GM12878 (cell line): ENCODE results near the gene CRNKL1. TPM values are rescaled to one million over a fixed set of nuclear protein-coding genes. Genes with fewer than 3 reads are reported as not detected.

Experiments used
- ATAC-seq: fragments of 200-7000 bp; cut with Tn5 transposase; 3 replicates; pipeline ENCODE4 v1.9.1; 2020; ENCODE audit warnings: mild to moderate bottlenecking, moderate library complexity
- BruUV-seq: library from RNA; stranded (reverse); fragments of 400-500 nt; replicated peaks from 2 replicates; lab custom pipeline; 2021; lab: Mats Ljungman, UMichigan
- CTCF ChIA-PET: fragments of 300-600 bp; sonication (Branson Sonifier 250); formaldehyde crosslinking; extraction: SDS; loops from one replicate; lab custom pipeline; 2021; ENCODE audit warnings: inconsistent platforms; lab: Yijun Ruan, JAX
- POLR2A ChIA-PET: fragments of 350-600 bp; formaldehyde crosslinking; extraction: SDS; loops from one replicate; lab custom pipeline; 2021; ENCODE audit warnings: inconsistent platforms; lab: Charles Lee
- RAD21 ChIA-PET: fragments of 300-600 bp; sonication (Branson Sonifier 250); formaldehyde crosslinking; loops from one replicate; lab custom pipeline; 2023; ENCODE audit warnings: antibody characterized with exemption; ENCODE audit not compliant: unreplicated experiment; lab: Charles Lee
- SMC1A ChIA-PET: fragments of 300-600 bp; sonication (Branson Sonifier 250); formaldehyde crosslinking; loops from one replicate; lab custom pipeline; 2023; ENCODE audit not compliant: unreplicated experiment, uncharacterized antibody; lab: Charles Lee
- DNase-seq: peaks from one replicate; pipeline ENCODE4 v3.0.0-alpha.2; 2011; ENCODE audit warnings: low read depth, low spot score
- FAIRE-seq: peaks from 3 replicates; lab custom pipeline; 2011; peaks lifted over from hg19 to GRCh38; lab: Jason Lieb, UNC
- H2AFZ ChIP-seq: 2 replicates; pipeline ENCODE4 v1.6.0; 2011; ENCODE audit warnings: low read depth, low read length, control low read depth; ENCODE audit not compliant: control insufficient read depth
- H3K27ac ChIP-seq: 2 replicates; pipeline ENCODE4 v1.5.1; 2011; ENCODE audit warnings: control low read depth; ENCODE audit not compliant: control insufficient read depth, insufficient read depth
- H3K27me3 ChIP-seq, 2 experiments: replicated peaks in 1 of 2; 2 replicates each; pipeline versions ENCODE4 v1.6.0 to v1.6.1; 2011; ENCODE audit warnings: low read length in 1 of 2; ENCODE audit not compliant: control insufficient read depth in 2 of 2, insufficient read depth in 2 of 2
- H3K36me3 ChIP-seq, 2 experiments: 2 replicates each; pipeline ENCODE4 v1.5.1; 2011; ENCODE audit warnings: low read length in 1 of 2; ENCODE audit not compliant: control insufficient read depth in 2 of 2, insufficient read depth in 2 of 2
- H3K4me1 ChIP-seq: 2 replicates; pipeline ENCODE4 v1.6.1; 2011; ENCODE audit warnings: mild to moderate bottlenecking, low read length, moderate library complexity, mixed read lengths; ENCODE audit not compliant: control insufficient read depth, insufficient read depth
- H3K4me2 ChIP-seq: 2 replicates; pipeline ENCODE4 v1.6.0; 2011; ENCODE audit warnings: control low read depth; ENCODE audit not compliant: control insufficient read depth, insufficient read depth
- H3K4me3 ChIP-seq: fragments of 200-600 bp; sonication (generic); 2 replicates; pipeline ENCODE4 v1.5.1; 2016
- H3K79me2 ChIP-seq: 2 replicates; pipeline ENCODE4 v1.6.0; 2011; ENCODE audit warnings: low read length; ENCODE audit not compliant: control insufficient read depth, insufficient read depth
- H3K9ac ChIP-seq: 2 replicates; pipeline ENCODE4 v1.8.0; 2011; ENCODE audit warnings: low read length, control low read depth, mixed read lengths; ENCODE audit not compliant: control insufficient read depth, insufficient read depth
- H3K9me3 ChIP-seq: replicated peaks from 3 replicates; pipeline ENCODE4 v1.5.1; 2011; ENCODE audit warnings: mild to moderate bottlenecking, low read length; ENCODE audit not compliant: control insufficient read depth, insufficient read depth
- H4K20me1 ChIP-seq: 2 replicates; pipeline ENCODE4 v1.6.0; 2011; ENCODE audit not compliant: control insufficient read depth, insufficient read depth
- CBX5 ChIP-seq: sonication (generic); IDR thresholded peaks from 2 replicates; pipeline ENCODE4 v1.6.1; 2016; ENCODE audit warnings: low read depth, moderate library complexity, mild to moderate bottlenecking, inconsistent platforms
- CEBPB ChIP-seq, 2 experiments: fragments of 150-350 bp in 1 of 2; IDR thresholded peaks; 2 replicates each; pipeline ENCODE4 v1.6.1; 2012 to 2014; ENCODE audit warnings: low read depth in 2 of 2, low read length in 2 of 2, borderline replicate concordance in 1 of 2, inconsistent platforms in 1 of 2
- JUNB ChIP-seq: IDR thresholded peaks from 2 replicates; pipeline ENCODE4 v1.6.1; 2016; ENCODE audit warnings: antibody characterized with exemption, mild to moderate bottlenecking
- MTA3 ChIP-seq: IDR thresholded peaks from 2 replicates; pipeline ENCODE4 v1.6.1; 2012; ENCODE audit warnings: low read length, inconsistent platforms, borderline replicate concordance
- NRF1 ChIP-seq: conservative IDR thresholded peaks from 2 replicates; pipeline ENCODE4 v1.6.1; 2011; ENCODE audit warnings: mild to moderate bottlenecking, low read depth, low read length, improper control_type of control experiment
- SMAD1 ChIP-seq: fragments of 450-650 bp; IDR thresholded peaks from 2 replicates; pipeline ENCODE4 v1.6.1; 2018; ENCODE audit warnings: mild to moderate bottlenecking, low read depth; ENCODE audit not compliant: partially characterized antibody
- STAT3 ChIP-seq: IDR thresholded peaks from 2 replicates; pipeline ENCODE4 v1.6.1; 2011; ENCODE audit warnings: low read depth, low read length, improper control_type of control experiment
- TCF7 ChIP-seq: IDR thresholded peaks from 2 replicates; pipeline ENCODE4 v1.6.1; 2014; ENCODE audit warnings: antibody characterized with exemption, borderline replicate concordance
- WRNIP1 ChIP-seq: IDR thresholded peaks from 2 replicates; pipeline ENCODE4 v1.6.1; 2011; ENCODE audit warnings: low read depth, low read length, improper control_type of control experiment, borderline replicate concordance
- ZNF24 ChIP-seq: fragments of 450-650 bp; IDR thresholded peaks from 2 replicates; pipeline ENCODE4 v1.6.1; 2017; ENCODE audit warnings: antibody characterized with exemption, mild to moderate bottlenecking
- WGBS: methylation state at CpG from one replicate; pipeline ENCODE4 v1.1.6; 2016; ENCODE audit warnings: low lambda C conversion rate; ENCODE audit not compliant: insufficient replicate concordance, insufficient coverage; ENCODE audit errors: missing lambda C conversion rate; 5-methylcytosine and 5-hydroxymethylcytosine counted together
- in situ Hi-C: fragments of 300-500 bp; cut with MboI; formaldehyde crosslinking; loops from 9 replicates; pipeline ENCODE4 v1.14.3; 2018; ENCODE audit warnings: mixed read lengths
- intact Hi-C: fragments of 100-400 bp; cut with micrococcal nuclease; formaldehyde crosslinking; loops from one replicate; pipeline ENCODE4 v1.14.2; 2022; ENCODE audit not compliant: unreplicated experiment
- polyA plus RNA-seq, 11 experiments: library from polyadenylated mRNA; depleted of rRNA in 4 of 11; unstranded in 6 of 11; stranded (reverse) in 5 of 11; fragments of >200 nt; fragmentation: Nextera tagmentation in 4 of 11; fragmentation: Illumina TruSeq in 1 of 11; extraction: Ambion mirVana in 4 of 11; extraction: Trizol in 1 of 11; gene quantifications; 1 replicate in 1 of 11; 2 replicates in 10 of 11; pipeline versions ENCODE4 v1.2.1 to v1.2.3, GENCODE V29; 2011 to 2016; ENCODE audit warnings: inconsistent platforms in 2 of 11, missing spikeins in 2 of 11, low read depth in 1 of 11
- total RNA-seq, 4 experiments: library from RNA; depleted of rRNA in 3 of 4; stranded (reverse); fragments of >200 nt in 3 of 4; fragmentation: Illumina TruSeq in 1 of 4; extraction: Trizol in 1 of 4; gene quantifications; 2 replicates each; pipeline versions ENCODE4 v1.2.1 to v1.2.3, GENCODE V29; 2013 to 2021
- TF ChIP-seq, protein P1 (sequence below): IDR thresholded peaks from 2 replicates; pipeline ENCODE4 v1.6.1; 2012; ENCODE audit warnings: low read depth, low read length, improper control_type of control experiment
- TF ChIP-seq, protein P2 (sequence below): fragments of 150-350 bp; IDR thresholded peaks from 2 replicates; pipeline ENCODE4 v1.6.1; 2016; ENCODE audit warnings: low read depth, low read length
- TF ChIP-seq, protein P3 (sequence below): fragments of 450-650 bp; IDR thresholded peaks from 2 replicates; pipeline ENCODE4 v1.6.1; 2017; ENCODE audit warnings: antibody characterized with exemption, mild to moderate bottlenecking, moderate library complexity
- TF ChIP-seq, protein P4 (sequence below): fragments of 450-650 bp; IDR thresholded peaks from 2 replicates; pipeline ENCODE4 v1.6.1; 2017; ENCODE audit warnings: borderline replicate concordance

Gene CRNKL1
- total and polyA plus RNA-seq, 10 of the 15 experiments (the other 5 are each of a cell fraction or from before 2014, with no cell fraction given) = 9.5 to 28.4 (median 17.5) TPM

- no TSS peak for BruUV-seq
- no peaks in the 10 kb centered on the region for H4K20me1 ChIP-seq
- CTCF ChIA-PET = interaction anchor here (0.7 to 2.1 kb wide), 2 partner anchors 108 to 231 kb away, joined by 3 to 6 read pairs; no protein-coding TSS in a partner anchor
- RAD21 ChIA-PET = interaction anchor here (0.9 kb wide), 1 partner anchor 12 kb away, joined by 3 read pairs; no protein-coding TSS in a partner anchor
- no peaks in the 10 kb centered on the region for H3K9me3 ChIP-seq
- ATAC-seq (no peak), DNase-seq (no peak), FAIRE-seq (no peak)
- no peaks in the 10 kb centered on the region for H3K36me3 ChIP-seq
- POLR2A ChIA-PET = interaction anchor here (0.7 kb wide), 1 partner anchor 33 kb away, joined by 4 read pairs; no protein-coding TSS in a partner anchor
- 2% methylated on average over 4 of the region's 4 CpGs for WGBS
- intact Hi-C loops (no loop called here), in situ Hi-C loops (loop anchor here (25.0 kb wide), 2 partner anchors 1424 to 1499 kb away; partner anchors contain the start of genes DTD1 and SEC23B)
- H3K4me2 ChIP-seq = no peak overlapping the region
- no peaks in the 10 kb centered on the region for H3K79me2 ChIP-seq
- SMC1A ChIA-PET = interaction anchor here (0.6 to 0.8 kb wide), 2 partner anchors 11 to 1670 kb away, joined by 3 read pairs; no protein-coding TSS in a partner anchor
- H3K4me1 ChIP-seq = no peaks in the 10 kb centered on the region
- no peak overlapping the region for H2AFZ ChIP-seq
- H3K27me3 ChIP-seq = peaks cover 0 to 2% of the 10 kb centered on the region in 2 experiments; a peak in 2 of 4 replicates
- H3K27ac ChIP-seq = no peak overlapping the region
- H3K4me3 ChIP-seq = no peak overlapping the region
- no peak overlapping the region for H3K9ac ChIP-seq
- TF ChIP-seq, protein P1, sequence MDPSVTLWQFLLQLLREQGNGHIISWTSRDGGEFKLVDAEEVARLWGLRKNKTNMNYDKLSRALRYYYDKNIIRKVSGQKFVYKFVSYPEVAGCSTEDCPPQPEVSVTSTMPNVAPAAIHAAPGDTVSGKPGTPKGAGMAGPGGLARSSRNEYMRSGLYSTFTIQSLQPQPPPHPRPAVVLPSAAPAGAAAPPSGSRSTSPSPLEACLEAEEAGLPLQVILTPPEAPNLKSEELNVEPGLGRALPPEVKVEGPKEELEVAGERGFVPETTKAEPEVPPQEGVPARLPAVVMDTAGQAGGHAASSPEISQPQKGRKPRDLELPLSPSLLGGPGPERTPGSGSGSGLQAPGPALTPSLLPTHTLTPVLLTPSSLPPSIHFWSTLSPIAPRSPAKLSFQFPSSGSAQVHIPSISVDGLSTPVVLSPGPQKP = no peak
- TF ChIP-seq STAT3 (no peak), TCF7 (no peak), ZNF24 (no peak), SMAD1 (no peak), JUNB (no peak), NRF1 (no peak), CBX5 (no peak), WRNIP1 (no peak), CEBPB (IDR thresholded peaks at IDR 0.05; ENCODE audit: borderline replicate concordance in 1 of 2, low read depth in 2 of 2, low read length in 2 of 2) (no peak), MTA3 (no peak)
- TF ChIP-seq, protein P2, sequence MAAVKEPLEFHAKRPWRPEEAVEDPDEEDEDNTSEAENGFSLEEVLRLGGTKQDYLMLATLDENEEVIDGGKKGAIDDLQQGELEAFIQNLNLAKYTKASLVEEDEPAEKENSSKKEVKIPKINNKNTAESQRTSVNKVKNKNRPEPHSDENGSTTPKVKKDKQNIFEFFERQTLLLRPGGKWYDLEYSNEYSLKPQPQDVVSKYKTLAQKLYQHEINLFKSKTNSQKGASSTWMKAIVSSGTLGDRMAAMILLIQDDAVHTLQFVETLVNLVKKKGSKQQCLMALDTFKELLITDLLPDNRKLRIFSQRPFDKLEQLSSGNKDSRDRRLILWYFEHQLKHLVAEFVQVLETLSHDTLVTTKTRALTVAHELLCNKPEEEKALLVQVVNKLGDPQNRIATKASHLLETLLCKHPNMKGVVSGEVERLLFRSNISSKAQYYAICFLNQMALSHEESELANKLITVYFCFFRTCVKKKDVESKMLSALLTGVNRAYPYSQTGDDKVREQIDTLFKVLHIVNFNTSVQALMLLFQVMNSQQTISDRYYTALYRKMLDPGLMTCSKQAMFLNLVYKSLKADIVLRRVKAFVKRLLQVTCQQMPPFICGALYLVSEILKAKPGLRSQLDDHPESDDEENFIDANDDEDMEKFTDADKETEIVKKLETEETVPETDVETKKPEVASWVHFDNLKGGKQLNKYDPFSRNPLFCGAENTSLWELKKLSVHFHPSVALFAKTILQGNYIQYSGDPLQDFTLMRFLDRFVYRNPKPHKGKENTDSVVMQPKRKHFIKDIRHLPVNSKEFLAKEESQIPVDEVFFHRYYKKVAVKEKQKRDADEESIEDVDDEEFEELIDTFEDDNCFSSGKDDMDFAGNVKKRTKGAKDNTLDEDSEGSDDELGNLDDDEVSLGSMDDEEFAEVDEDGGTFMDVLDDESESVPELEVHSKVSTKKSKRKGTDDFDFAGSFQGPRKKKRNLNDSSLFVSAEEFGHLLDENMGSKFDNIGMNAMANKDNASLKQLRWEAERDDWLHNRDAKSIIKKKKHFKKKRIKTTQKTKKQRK = no peak
- TF ChIP-seq, protein P3, sequence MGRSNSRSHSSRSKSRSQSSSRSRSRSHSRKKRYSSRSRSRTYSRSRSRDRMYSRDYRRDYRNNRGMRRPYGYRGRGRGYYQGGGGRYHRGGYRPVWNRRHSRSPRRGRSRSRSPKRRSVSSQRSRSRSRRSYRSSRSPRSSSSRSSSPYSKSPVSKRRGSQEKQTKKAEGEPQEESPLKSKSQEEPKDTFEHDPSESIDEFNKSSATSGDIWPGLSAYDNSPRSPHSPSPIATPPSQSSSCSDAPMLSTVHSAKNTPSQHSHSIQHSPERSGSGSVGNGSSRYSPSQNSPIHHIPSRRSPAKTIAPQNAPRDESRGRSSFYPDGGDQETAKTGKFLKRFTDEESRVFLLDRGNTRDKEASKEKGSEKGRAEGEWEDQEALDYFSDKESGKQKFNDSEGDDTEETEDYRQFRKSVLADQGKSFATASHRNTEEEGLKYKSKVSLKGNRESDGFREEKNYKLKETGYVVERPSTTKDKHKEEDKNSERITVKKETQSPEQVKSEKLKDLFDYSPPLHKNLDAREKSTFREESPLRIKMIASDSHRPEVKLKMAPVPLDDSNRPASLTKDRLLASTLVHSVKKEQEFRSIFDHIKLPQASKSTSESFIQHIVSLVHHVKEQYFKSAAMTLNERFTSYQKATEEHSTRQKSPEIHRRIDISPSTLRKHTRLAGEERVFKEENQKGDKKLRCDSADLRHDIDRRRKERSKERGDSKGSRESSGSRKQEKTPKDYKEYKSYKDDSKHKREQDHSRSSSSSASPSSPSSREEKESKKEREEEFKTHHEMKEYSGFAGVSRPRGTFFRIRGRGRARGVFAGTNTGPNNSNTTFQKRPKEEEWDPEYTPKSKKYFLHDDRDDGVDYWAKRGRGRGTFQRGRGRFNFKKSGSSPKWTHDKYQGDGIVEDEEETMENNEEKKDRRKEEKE = no peak
- TF ChIP-seq, protein P4, sequence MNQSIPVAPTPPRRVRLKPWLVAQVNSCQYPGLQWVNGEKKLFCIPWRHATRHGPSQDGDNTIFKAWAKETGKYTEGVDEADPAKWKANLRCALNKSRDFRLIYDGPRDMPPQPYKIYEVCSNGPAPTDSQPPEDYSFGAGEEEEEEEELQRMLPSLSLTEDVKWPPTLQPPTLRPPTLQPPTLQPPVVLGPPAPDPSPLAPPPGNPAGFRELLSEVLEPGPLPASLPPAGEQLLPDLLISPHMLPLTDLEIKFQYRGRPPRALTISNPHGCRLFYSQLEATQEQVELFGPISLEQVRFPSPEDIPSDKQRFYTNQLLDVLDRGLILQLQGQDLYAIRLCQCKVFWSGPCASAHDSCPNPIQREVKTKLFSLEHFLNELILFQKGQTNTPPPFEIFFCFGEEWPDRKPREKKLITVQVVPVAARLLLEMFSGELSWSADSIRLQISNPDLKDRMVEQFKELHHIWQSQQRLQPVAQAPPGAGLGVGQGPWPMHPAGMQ = no peak
Observed at GRCh38 chr20:20010639-20011500, 41.4 kb downstream of the CRNKL1 start.
